Kidney (tissue), 14 donors: Measurements from ENCODE around the gene ITPR1. TPM values are rescaled to one million over a fixed set of nuclear protein-coding genes. Genes with fewer than 3 reads are reported as not detected.
A peak's percentile ranks its signal among the peaks of the same experiment; 100 is the strongest.

Source experiments
- DNase-seq, 5 donors: peaks; one replicate each; pipeline ENCODE4 v3.0.0-alpha.2; 2013 to 2020
- FAIRE-seq: peaks from 2 replicates; lab custom pipeline; 2012; peaks lifted over from hg19 to GRCh38; lab: Jason Lieb, UNC
- H3K27ac ChIP-seq, 2 donors: one replicate each; pipeline ENCODE4 v1.7.0; 2013; ENCODE audit warnings: low read depth in 2 of 2, low read length in 2 of 2, inconsistent platforms in 1 of 2
- H3K27me3 ChIP-seq: one replicate; pipeline ENCODE4 v1.7.1; 2013; ENCODE audit warnings: low read length, inconsistent platforms; ENCODE audit not compliant: control insufficient read depth, insufficient read depth
- H3K36me3 ChIP-seq, 3 donors: one replicate each; pipeline versions ENCODE4 v1.7.0 to v1.7.1; 2013; ENCODE audit warnings: low read length in 3 of 3, control low read depth in 1 of 3, inconsistent platforms in 1 of 3; ENCODE audit not compliant: insufficient read depth in 3 of 3, control insufficient read depth in 2 of 3
- H3K4me1 ChIP-seq, 3 donors: one replicate each; pipeline versions ENCODE4 v1.7.0 to v1.7.1; 2013; ENCODE audit warnings: low read length in 3 of 3, inconsistent platforms in 1 of 3, low read depth in 1 of 3; ENCODE audit not compliant: control insufficient read depth in 2 of 3, insufficient read depth in 2 of 3
- H3K4me3 ChIP-seq, 3 donors: one replicate each; pipeline versions ENCODE4 v1.7.0 to v1.8.1; 2013; ENCODE audit warnings: low read length in 3 of 3, control low read depth in 1 of 3, inconsistent platforms in 1 of 3
- H3K9ac ChIP-seq, 3 donors: one replicate each; pipeline versions ENCODE4 v1.7.0 to v1.7.1; 2013; ENCODE audit warnings: low read length in 3 of 3, control low read depth in 1 of 3, inconsistent platforms in 1 of 3
- H3K9me3 ChIP-seq, 3 donors: one replicate each; pipeline versions ENCODE4 v1.7.0 to v1.7.1; 2013; ENCODE audit warnings: low read length in 3 of 3, control low read depth in 1 of 3, inconsistent platforms in 1 of 3; ENCODE audit not compliant: control insufficient read depth in 2 of 3, insufficient read depth in 1 of 3
- intact Hi-C: fragments of 100-400 bp; cut with DNase I; formaldehyde crosslinking; loops from one replicate; pipeline ENCODE4 v1.11.1; 2022
- polyA plus RNA-seq: library from polyadenylated mRNA; stranded (reverse); fragments of 350-450 nt; fragmentation: Illumina TruSeq; extraction: RNeasy Lipid Tissue Mini Kit (QIAGEN cat#74804); gene quantifications from one replicate; pipeline ENCODE4 v1.2.3, GENCODE V29; 2014; ENCODE audit warnings: low read depth, low replicate concordance; ENCODE audit not compliant: insufficient read depth
- total RNA-seq: library from RNA; stranded (reverse); fragmentation: NEBNext Ultra II Directional; extraction: Animal tissue kit (Norgen Biotek cat#: 25700); gene quantifications from one replicate; pipeline ENCODE4 v1.2.1, GENCODE V29; 2021
- TF ChIP-seq, protein P1 (sequence below): IDR thresholded peaks from 3 replicates; pipeline ENCODE4 v1.5.1; 2012; ENCODE audit warnings: mild to moderate bottlenecking, moderate library complexity, borderline replicate concordance; ENCODE audit not compliant: insufficient read depth; ENCODE audit errors: extremely low read depth
- donor health status: control.
- donor health status: control.
- donor health status: control.
- donor health status: control.
- donor health status: control.
- donor health status: DM: yes; HTN: yes; CAD: no.
- donor health status: Normal renal cell carcinoma (clear cell type).

ITPR1 gene
- total and polyA plus RNA-seq, 2 donors from 2014 or later: 30.2 to 81.2 TPM

DNA sequence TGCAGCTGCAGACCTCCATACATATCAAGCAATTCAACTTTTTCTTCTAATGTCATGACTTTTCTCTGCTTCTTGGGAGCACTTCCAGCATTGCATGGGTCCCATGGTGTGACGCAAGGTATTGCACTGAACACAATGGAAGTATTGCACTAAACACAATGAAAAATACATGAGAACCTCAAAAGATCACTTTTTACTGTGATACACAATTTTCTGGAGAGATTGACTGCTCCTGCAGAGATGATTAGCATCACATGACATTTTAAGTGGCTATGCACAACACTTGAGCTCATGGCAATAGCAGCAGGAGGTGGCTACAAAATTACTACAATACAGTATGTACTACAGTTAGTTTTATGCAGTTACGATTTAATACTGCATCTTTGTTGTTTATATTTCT is 372.6 kb downstream of the ITPR1 start:
- H3K27ac ChIP-seq: no peak overlapping the region
- intact Hi-C loops: no loop called here
- no peaks in the 10 kb centered on the region for H3K36me3 ChIP-seq
- TF ChIP-seq, protein P1, sequence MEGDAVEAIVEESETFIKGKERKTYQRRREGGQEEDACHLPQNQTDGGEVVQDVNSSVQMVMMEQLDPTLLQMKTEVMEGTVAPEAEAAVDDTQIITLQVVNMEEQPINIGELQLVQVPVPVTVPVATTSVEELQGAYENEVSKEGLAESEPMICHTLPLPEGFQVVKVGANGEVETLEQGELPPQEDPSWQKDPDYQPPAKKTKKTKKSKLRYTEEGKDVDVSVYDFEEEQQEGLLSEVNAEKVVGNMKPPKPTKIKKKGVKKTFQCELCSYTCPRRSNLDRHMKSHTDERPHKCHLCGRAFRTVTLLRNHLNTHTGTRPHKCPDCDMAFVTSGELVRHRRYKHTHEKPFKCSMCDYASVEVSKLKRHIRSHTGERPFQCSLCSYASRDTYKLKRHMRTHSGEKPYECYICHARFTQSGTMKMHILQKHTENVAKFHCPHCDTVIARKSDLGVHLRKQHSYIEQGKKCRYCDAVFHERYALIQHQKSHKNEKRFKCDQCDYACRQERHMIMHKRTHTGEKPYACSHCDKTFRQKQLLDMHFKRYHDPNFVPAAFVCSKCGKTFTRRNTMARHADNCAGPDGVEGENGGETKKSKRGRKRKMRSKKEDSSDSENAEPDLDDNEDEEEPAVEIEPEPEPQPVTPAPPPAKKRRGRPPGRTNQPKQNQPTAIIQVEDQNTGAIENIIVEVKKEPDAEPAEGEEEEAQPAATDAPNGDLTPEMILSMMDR: no peak
- DNase-seq: no peak
- FAIRE-seq: no peak
- H3K4me3 ChIP-seq: no peak overlapping the region
- no peak overlapping the region for H3K9ac ChIP-seq
- H3K4me1 ChIP-seq: peaks cover 7 to 23% (median 8%) of the 10 kb centered on the region in 3 donors
- H3K9me3 ChIP-seq: peaks cover 0 to 5% (median 0%) of the 10 kb centered on the region in 3 donors
- H3K27me3 ChIP-seq: no peaks in the 10 kb centered on the region

DNA sequence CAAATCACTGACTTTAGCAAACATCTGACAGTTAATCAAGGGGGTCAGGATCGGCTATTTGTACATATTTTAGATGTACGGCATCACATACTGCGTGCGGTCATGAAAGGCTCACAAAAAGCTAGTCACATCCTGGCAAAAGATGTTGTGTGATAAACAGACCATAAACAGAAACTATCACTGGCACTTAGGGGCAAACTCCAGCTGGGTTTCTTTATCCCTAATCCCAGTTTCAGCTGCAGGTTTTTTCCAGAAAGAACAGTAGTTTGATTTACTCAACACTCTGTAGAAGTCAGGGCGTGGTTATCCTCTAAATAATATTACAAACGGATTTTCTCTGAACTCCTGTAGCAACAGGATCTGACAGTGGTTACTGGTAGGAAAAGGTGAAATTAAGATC is 373.7 kb downstream of the ITPR1 start:
- DNase-seq (peak in 2 of 5 donors; percentile 43 to 54), FAIRE-seq (no peak)
- H3K36me3 ChIP-seq: no peaks in the 10 kb centered on the region
- no peaks in the 10 kb centered on the region for H3K27me3 ChIP-seq
- H3K4me1 ChIP-seq: peaks cover 7 to 23% (median 8%) of the 10 kb centered on the region in 3 donors
- H3K9me3 ChIP-seq: no peaks in the 10 kb centered on the region
- intact Hi-C loops: no loop called here
- H3K9ac ChIP-seq: peak overlapping the region in 1 of 3 donors; percentile 87
- TF ChIP-seq, protein P1: no peak
- H3K27ac ChIP-seq: peak overlapping the region; percentile 97 to 98
- H3K4me3 ChIP-seq: peak overlapping the region; percentile 9 to 59 (median 54)

DNA sequence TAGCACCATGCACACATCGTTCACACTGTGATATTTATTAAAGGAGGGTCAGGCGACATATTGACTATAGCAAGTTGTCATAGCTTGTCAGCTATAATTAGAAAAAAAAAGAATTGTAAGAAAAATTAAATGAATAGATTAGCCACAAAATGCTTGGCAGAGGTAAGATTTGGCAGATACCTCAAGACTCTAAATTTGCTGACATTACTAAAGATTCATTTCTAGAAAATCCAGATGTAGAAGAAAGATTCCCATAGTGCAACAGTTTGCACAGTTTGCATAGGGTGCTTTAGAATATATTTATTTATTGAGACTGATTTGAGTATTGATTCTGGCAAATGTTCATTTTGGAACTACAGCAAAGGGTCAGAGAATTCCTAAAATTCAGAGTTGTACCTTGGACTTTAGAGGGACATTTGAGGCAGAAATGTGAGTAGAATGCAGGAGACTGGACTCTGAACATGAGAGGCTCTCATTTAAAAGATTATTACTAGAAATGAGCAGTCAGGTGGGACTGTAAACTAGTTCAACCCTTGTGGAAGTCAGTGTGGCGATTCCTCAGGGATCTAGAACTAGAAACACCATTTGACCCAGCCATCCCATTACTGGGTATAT is 384.1 kb downstream of the ITPR1 start:
- TF ChIP-seq, protein P1: no peak
- Histone ChIP-seq H3K27ac (no peak overlapping the region), H3K9me3 (no peaks in the 10 kb centered on the region), H3K27me3 (no peaks in the 10 kb centered on the region), H3K9ac (no peak overlapping the region), H3K4me3 (no peak overlapping the region), H3K4me1 (no peaks in the 10 kb centered on the region), H3K36me3 (no peaks in the 10 kb centered on the region)
- FAIRE-seq: no peak
- intact Hi-C loops: no loop called here
- DNase-seq: no peak
